Activated CD4-positive, alpha-beta T cell treated with anti-CD3 and anti-CD28 coated beads for 36 hours (primary cell): ENCODE measurements around the gene SPTBN1. TPM values are rescaled to one million over a fixed set of nuclear protein-coding genes. Genes with fewer than 3 reads are reported as not detected.
"Not testable (repeated sequence)": the region's sequence is repeated elsewhere in the genome, so short reads cannot be mapped to it uniquely, and the experiment has no call there.

Experiments used
- ATAC-seq: fragments of 200-7000 bp; cut with Tn5 transposase; one replicate; pipeline ENCODE4 v1.10.0; 2021; ENCODE audit warnings: mild to moderate bottlenecking, moderate library complexity
- CTCF ChIA-PET: fragments of 350-600 bp; sonication (Branson Sonifier 250); formaldehyde crosslinking; loops from one replicate; lab custom pipeline; 2021; ENCODE audit warnings: antibody characterized with exemption; lab: Charles Lee
- POLR2A ChIA-PET: fragments of 350-600 bp; sonication (Branson Sonifier 250); formaldehyde crosslinking; loops from one replicate; lab custom pipeline; 2021; ENCODE audit warnings: antibody characterized with exemption, inconsistent platforms; lab: Charles Lee
- DNase-seq: peaks from one replicate; pipeline ENCODE4 v3.0.0-alpha.2; 2020
- H3K27ac Mint-ChIP-seq: one replicate; pipeline ENCODE4 v1.8.0; 2021; ENCODE audit warnings: mixed read lengths
- H3K27me3 Mint-ChIP-seq: one replicate; pipeline ENCODE4 v1.8.0; 2021; ENCODE audit warnings: mixed read lengths
- H3K36me3 Mint-ChIP-seq: one replicate; pipeline ENCODE4 v1.8.0; 2021; ENCODE audit warnings: low read depth, mixed read lengths
- H3K4me1 Mint-ChIP-seq: one replicate; pipeline ENCODE4 v1.8.0; 2021; ENCODE audit warnings: mixed read lengths
- H3K4me3 Mint-ChIP-seq: one replicate; pipeline ENCODE4 v1.8.0; 2021; ENCODE audit warnings: mild to moderate bottlenecking, moderate library complexity, mixed read lengths
- H3K9me3 Mint-ChIP-seq: one replicate; pipeline ENCODE4 v1.8.0; 2021; ENCODE audit warnings: low read depth, mixed read lengths
- intact Hi-C, 2 experiments: fragments of 100-400 bp; cut with DNase I in 1 of 2; cut with micrococcal nuclease in 1 of 2; formaldehyde crosslinking; loops; one replicate each; pipeline versions ENCODE4 v1.14.2 to v1.15.1; 2022 to 2024; cut with DNase I, micrococcal nuclease
- total RNA-seq, 2 experiments: library from RNA; stranded (reverse); gene quantifications; one replicate each; pipeline ENCODE4 v1.2.3, GENCODE V29; 2021

Gene SPTBN1
- total RNA-seq, 2 experiments from 2014 or later = 76.6 to 86.8 TPM

- Mint-ChIP-seq H3K9me3 (no peaks in the 10 kb centered on the region), H3K4me1 (peaks cover 22% of the 10 kb centered on the region), H3K27ac (peak overlapping the region; percentile 24), H3K36me3 (no peaks in the 10 kb centered on the region), H3K4me3 (no peak overlapping the region), H3K27me3 (peaks cover 53% of the 10 kb centered on the region)
- ChIA-PET POLR2A (interaction anchor here (0.6 kb wide), 1 partner anchor 351 kb away, joined by 4 read pairs; no protein-coding TSS in a partner anchor), CTCF (interaction anchor here (0.6 to 9.7 kb wide), 7 partner anchors 11 to 160 kb away, joined by 3 to 88 read pairs (median 3); no protein-coding TSS in a partner anchor)
- intact Hi-C loops = loop anchor here (2.0 to 5.0 kb wide), 4 partner anchors 19 to 629 kb away; no protein-coding TSS in a partner anchor
- ATAC-seq = no peak
- DNase-seq = no peak
Observed at GRCh38 chr2:54681416-54681815, 225.3 kb downstream of the SPTBN1 start.

GRCh38 chr2:54683596-54683995 lies 227.5 kb downstream of the SPTBN1 start:
- CTCF ChIA-PET = interaction anchor here (0.6 to 4.2 kb wide), 6 partner anchors 18 to 192 kb away, joined by 3 to 24 read pairs (median 3); no protein-coding TSS in a partner anchor
- intact Hi-C loops = loop anchor here in 1 of 2 experiments (5.0 kb wide), 1 partner anchor 111 kb away; no protein-coding TSS in a partner anchor
- DNase-seq (no peak), ATAC-seq (no peak)
- POLR2A ChIA-PET = interaction anchor here (0.6 kb wide), 1 partner anchor 10 kb away, joined by 3 read pairs; no protein-coding TSS in a partner anchor
- Mint-ChIP-seq H3K36me3 (no peaks in the 10 kb centered on the region), H3K27ac (no peak overlapping the region), H3K9me3 (no peaks in the 10 kb centered on the region), H3K4me3 (no peak overlapping the region), H3K27me3 (peaks cover 44% of the 10 kb centered on the region), H3K4me1 (peaks cover 31% of the 10 kb centered on the region)

GRCh38 chr2:54685263-54685775 lies 229.2 kb downstream of the SPTBN1 start:
- intact Hi-C loops = no loop called here
- H3K36me3 Mint-ChIP-seq = no peaks in the 10 kb centered on the region
- CTCF ChIA-PET = interaction anchor here (0.7 to 4.2 kb wide), 4 partner anchors 10 to 55 kb away, joined by 3 to 24 read pairs (median 3); no protein-coding TSS in a partner anchor
- no peaks in the 10 kb centered on the region for H3K9me3 Mint-ChIP-seq
- POLR2A ChIA-PET = no interaction called here
- no peak overlapping the region for H3K27ac Mint-ChIP-seq
- H3K4me1 Mint-ChIP-seq = peaks cover 26% of the 10 kb centered on the region
- ATAC-seq (no peak), DNase-seq (no peak)
- peaks cover 51% of the 10 kb centered on the region for H3K27me3 Mint-ChIP-seq
- no peak overlapping the region for H3K4me3 Mint-ChIP-seq

- intact Hi-C loops = no loop called here
- ATAC-seq = peak; percentile 53
- peaks cover 45% of the 10 kb centered on the region for H3K27me3 Mint-ChIP-seq
- no peaks in the 10 kb centered on the region for H3K36me3 Mint-ChIP-seq
- DNase-seq = no peak
- no peak overlapping the region for H3K4me3 Mint-ChIP-seq
- ChIA-PET POLR2A (interaction anchor here (0.7 kb wide), 1 partner anchor 838 kb away, joined by 7 read pairs; no protein-coding TSS in a partner anchor), CTCF (no interaction called here)
- no peak overlapping the region for H3K27ac Mint-ChIP-seq
- H3K4me1 Mint-ChIP-seq = peaks cover 8% of the 10 kb centered on the region
- H3K9me3 Mint-ChIP-seq = no peaks in the 10 kb centered on the region
Observed at GRCh38 chr2:54687595-54688152, 231.5 kb downstream of the SPTBN1 start.

GRCh38 chr2:54691445-54692135 lies 235.5 kb downstream of the SPTBN1 start:
- ChIA-PET CTCF (interaction anchor here (1.3 to 2.0 kb wide), 3 partner anchors 10 to 26 kb away, joined by 3 to 13 read pairs (median 4); no protein-coding TSS in a partner anchor), POLR2A (no interaction called here)
- H3K4me1 Mint-ChIP-seq = peaks cover 8% of the 10 kb centered on the region
- no peak overlapping the region for H3K27ac Mint-ChIP-seq
- H3K27me3 Mint-ChIP-seq = peaks cover 27% of the 10 kb centered on the region
- H3K36me3 Mint-ChIP-seq = no peaks in the 10 kb centered on the region
- DNase-seq (no peak), ATAC-seq (no peak)
- no peaks in the 10 kb centered on the region for H3K9me3 Mint-ChIP-seq
- H3K4me3 Mint-ChIP-seq = no peak overlapping the region
- intact Hi-C loops = no loop called here

- intact Hi-C loops = no loop called here
- H3K9me3 Mint-ChIP-seq = no peaks in the 10 kb centered on the region
- peaks cover 24% of the 10 kb centered on the region for H3K27me3 Mint-ChIP-seq
- no peak overlapping the region for H3K4me3 Mint-ChIP-seq
- ChIA-PET CTCF (interaction anchor here (0.9 to 2.0 kb wide), 6 partner anchors 11 to 168 kb away, joined by 3 to 13 read pairs (median 3); no protein-coding TSS in a partner anchor), POLR2A (interaction anchor here (0.6 kb wide), 1 partner anchor 35 kb away, joined by 4 read pairs; no protein-coding TSS in a partner anchor)
- H3K36me3 Mint-ChIP-seq = no peaks in the 10 kb centered on the region
- peaks cover 5% of the 10 kb centered on the region for H3K4me1 Mint-ChIP-seq
- no peak overlapping the region for H3K27ac Mint-ChIP-seq
- ATAC-seq (no peak), DNase-seq (no peak)
Observed at GRCh38 chr2:54692556-54692955, 236.4 kb downstream of the SPTBN1 start.

- H3K27me3 Mint-ChIP-seq = peaks cover 12% of the 10 kb centered on the region
Observed at GRCh38 chr2:54695378-54695777, 239.3 kb downstream of the SPTBN1 start.

GRCh38 chr2:54697934-54698333 lies 241.8 kb downstream of the SPTBN1 start:
- ATAC-seq (no peak), DNase-seq (no peak)
- Mint-ChIP-seq H3K27me3 (peaks cover 18% of the 10 kb centered on the region), H3K4me1 (peaks cover 9% of the 10 kb centered on the region), H3K9me3 (no peaks in the 10 kb centered on the region), H3K4me3 (no peak overlapping the region), H3K36me3 (no peaks in the 10 kb centered on the region), H3K27ac (no peak overlapping the region)
- intact Hi-C loops = no loop called here
- ChIA-PET POLR2A (no interaction called here), CTCF (no interaction called here)

More at GRCh38 chr2:54695378-54695777, 239.3 kb downstream of the SPTBN1 start:
- intact Hi-C loops = no loop called here
- CTCF ChIA-PET = interaction anchor here (1.1 to 4.2 kb wide), 3 partner anchors 9 to 19 kb away, joined by 3 to 16 read pairs (median 3); no protein-coding TSS in a partner anchor
- no peaks in the 10 kb centered on the region for H3K9me3 Mint-ChIP-seq
- ATAC-seq = no peak
- H3K4me3 Mint-ChIP-seq = no peak overlapping the region
- H3K4me1 Mint-ChIP-seq = peaks cover 2% of the 10 kb centered on the region
- no peak for DNase-seq
- POLR2A ChIA-PET = no interaction called here
- H3K36me3 Mint-ChIP-seq = no peaks in the 10 kb centered on the region
- no peak overlapping the region for H3K27ac Mint-ChIP-seq

GRCh38 chr2:54698926-54699325 lies 242.8 kb downstream of the SPTBN1 start:
- H3K9me3 Mint-ChIP-seq, H3K4me1 Mint-ChIP-seq, intact Hi-C loops, CTCF ChIA-PET, DNase-seq, ATAC-seq, POLR2A ChIA-PET, H3K4me3 Mint-ChIP-seq, H3K36me3 Mint-ChIP-seq, H3K27ac Mint-ChIP-seq: not testable (repeated sequence)
- H3K27me3 Mint-ChIP-seq = peaks cover 19% of the 10 kb centered on the region

GRCh38 chr2:54699665-54700064 lies 243.5 kb downstream of the SPTBN1 start:
- DNase-seq = no peak
- peaks cover 9% of the 10 kb centered on the region for H3K4me1 Mint-ChIP-seq
- H3K4me3 Mint-ChIP-seq = no peak overlapping the region
- no peaks in the 10 kb centered on the region for H3K9me3 Mint-ChIP-seq
- peaks cover 19% of the 10 kb centered on the region for H3K27me3 Mint-ChIP-seq
- ChIA-PET POLR2A (no interaction called here), CTCF (interaction anchor here (1.1 kb wide), 1 partner anchor 33 kb away, joined by 3 read pairs; no protein-coding TSS in a partner anchor)
- H3K27ac Mint-ChIP-seq = no peak overlapping the region
- intact Hi-C loops = loop anchor here (2.0 to 10.0 kb wide), 3 partner anchors 19 to 585 kb away; partner anchors contain the start of genes ACYP2 (in 1 of the 2) and SPTBN1 (in 1 of the 2)
- ATAC-seq = no peak
- H3K36me3 Mint-ChIP-seq = no peaks in the 10 kb centered on the region

GRCh38 chr2:54701029-54701428 lies 244.9 kb downstream of the SPTBN1 start:
- ATAC-seq (peak; percentile 55), DNase-seq (no peak)
- ChIA-PET POLR2A (no interaction called here), CTCF (interaction anchor here (9.6 kb wide), 1 partner anchor 37 kb away, joined by 222 read pairs; no protein-coding TSS in a partner anchor)
- H3K4me1 Mint-ChIP-seq = peaks cover 9% of the 10 kb centered on the region
- H3K9me3 Mint-ChIP-seq = no peaks in the 10 kb centered on the region
- H3K27me3 Mint-ChIP-seq = peaks cover 18% of the 10 kb centered on the region
- no peaks in the 10 kb centered on the region for H3K36me3 Mint-ChIP-seq
- no peak overlapping the region for H3K27ac Mint-ChIP-seq
- intact Hi-C loops = loop anchor here (2.0 to 10.0 kb wide), 3 partner anchors 20 to 586 kb away; partner anchors contain the start of genes ACYP2 (in 1 of the 2) and SPTBN1 (in 1 of the 2)
- H3K4me3 Mint-ChIP-seq = no peak overlapping the region
